Measurements from ENCODE around the gene PSMD6.

DNA sequence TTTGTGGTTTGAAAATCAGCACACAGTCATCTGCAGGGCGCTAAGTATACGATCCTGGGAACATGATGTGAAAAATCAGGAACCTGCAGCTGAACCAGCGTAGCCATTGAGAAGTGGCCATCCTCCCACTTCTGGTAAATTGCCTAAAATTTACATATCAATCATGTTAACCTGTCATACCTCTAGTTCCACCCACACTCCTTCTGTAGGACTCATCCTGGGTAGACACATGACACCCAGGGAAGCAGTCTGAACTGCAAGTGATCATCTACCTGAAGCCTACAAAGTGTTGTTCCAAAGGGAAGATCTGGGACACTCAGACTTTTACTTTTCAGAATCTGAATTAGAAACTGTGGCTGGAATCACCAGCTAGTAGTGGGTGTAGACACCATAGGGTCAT lies 5.5 kb upstream of the PSMD6 start:
- TF ChIP-seq, protein P1, sequence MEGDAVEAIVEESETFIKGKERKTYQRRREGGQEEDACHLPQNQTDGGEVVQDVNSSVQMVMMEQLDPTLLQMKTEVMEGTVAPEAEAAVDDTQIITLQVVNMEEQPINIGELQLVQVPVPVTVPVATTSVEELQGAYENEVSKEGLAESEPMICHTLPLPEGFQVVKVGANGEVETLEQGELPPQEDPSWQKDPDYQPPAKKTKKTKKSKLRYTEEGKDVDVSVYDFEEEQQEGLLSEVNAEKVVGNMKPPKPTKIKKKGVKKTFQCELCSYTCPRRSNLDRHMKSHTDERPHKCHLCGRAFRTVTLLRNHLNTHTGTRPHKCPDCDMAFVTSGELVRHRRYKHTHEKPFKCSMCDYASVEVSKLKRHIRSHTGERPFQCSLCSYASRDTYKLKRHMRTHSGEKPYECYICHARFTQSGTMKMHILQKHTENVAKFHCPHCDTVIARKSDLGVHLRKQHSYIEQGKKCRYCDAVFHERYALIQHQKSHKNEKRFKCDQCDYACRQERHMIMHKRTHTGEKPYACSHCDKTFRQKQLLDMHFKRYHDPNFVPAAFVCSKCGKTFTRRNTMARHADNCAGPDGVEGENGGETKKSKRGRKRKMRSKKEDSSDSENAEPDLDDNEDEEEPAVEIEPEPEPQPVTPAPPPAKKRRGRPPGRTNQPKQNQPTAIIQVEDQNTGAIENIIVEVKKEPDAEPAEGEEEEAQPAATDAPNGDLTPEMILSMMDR (IDR thresholded peaks at IDR 0.05; ENCODE audit: insufficient read depth, low read length): no peak
- TF ChIP-seq GABPA (IDR thresholded peaks at IDR 0.05; ENCODE audit: low read depth): no peak
